K562 (cell line): ENCODE measurements around the gene CDC42SE2. TPM values are rescaled to one million over a fixed set of nuclear protein-coding genes. Genes with fewer than 3 reads are reported as not detected.
A peak's percentile ranks its signal among the peaks of the same experiment; 100 is the strongest.

Experiments used
- BACH1 ChIP-seq: fragments of 200-800 bp; sonication (Bioruptor generic); IDR thresholded peaks from 2 replicates; pipeline ENCODE4 v1.6.1; 2016; ENCODE audit warnings: missing genetic modification characterization, missing compliant biosample characterization
- CTCF ChIP-seq, 3 experiments: IDR thresholded peaks in 2 of 3; conservative IDR thresholded peaks in 1 of 3; 2 replicates each; pipeline ENCODE4 v1.5.1; 2011 to 2012; ENCODE audit warnings: low read length in 3 of 3, mild to moderate bottlenecking in 3 of 3, control low read depth in 2 of 3, improper control_type of control experiment in 1 of 3, inconsistent platforms in 1 of 3, low read depth in 1 of 3, mixed read lengths in 1 of 3, moderate library complexity in 1 of 3; ENCODE audit not compliant: insufficient read depth in 2 of 3
- DDX20 ChIP-seq: fragments of 450-650 bp; IDR thresholded peaks from 2 replicates; pipeline ENCODE4 v1.6.1; 2016; ENCODE audit warnings: missing genetic modification characterization, low read depth, mild to moderate bottlenecking, missing compliant biosample characterization, moderate library complexity
- ETV1 ChIP-seq: fragments of 450-650 bp; conservative IDR thresholded peaks from 2 replicates; pipeline ENCODE4 v1.6.1; 2016; ENCODE audit warnings: missing genetic modification characterization, control low read depth, low read depth, missing compliant biosample characterization
- HBP1 ChIP-seq: fragments of 450-650 bp; formaldehyde crosslinking; IDR thresholded peaks from 2 replicates; pipeline ENCODE4 v1.4.0; 2022; ENCODE audit warnings: missing genetic modification characterization
- HDAC1 ChIP-seq, 2 experiments: fragments of 450-650 bp; IDR thresholded peaks; 2 replicates each; pipeline ENCODE4 v1.6.1; 2016 to 2017; ENCODE audit warnings: inconsistent platforms in 1 of 2, mild to moderate bottlenecking in 1 of 2, moderate library complexity in 1 of 2
- KHSRP ChIP-seq: fragments of 450-650 bp; IDR thresholded peaks from 2 replicates; pipeline ENCODE4 v1.6.1; 2017
- LCOR ChIP-seq: sonication (generic); formaldehyde crosslinking; IDR thresholded peaks from 2 replicates; pipeline ENCODE4 v1.8.0; 2022; ENCODE audit warnings: mild to moderate bottlenecking, missing genetic modification reagents
- NBN ChIP-seq: fragments of 450-650 bp; IDR thresholded peaks from 2 replicates; pipeline ENCODE4 v1.6.1; 2016; ENCODE audit warnings: low read depth, mild to moderate bottlenecking
- NONO ChIP-seq, 2 experiments: fragments of 200-400 bp in 1 of 2; fragments of 450-650 bp in 1 of 2; formaldehyde crosslinking in 1 of 2; IDR thresholded peaks; 2 replicates each; pipeline ENCODE4 v1.6.1; 2017; ENCODE audit warnings: low read depth in 2 of 2, mild to moderate bottlenecking in 2 of 2, moderate library complexity in 2 of 2, low read length in 1 of 2
- PCBP1 ChIP-seq: fragments of 200-400 bp; formaldehyde crosslinking; IDR thresholded peaks from 2 replicates; pipeline ENCODE4 v1.6.1; 2018; ENCODE audit warnings: mild to moderate bottlenecking, low read depth, low read length; ENCODE audit not compliant: poor library complexity, severe bottlenecking
- SRSF9 ChIP-seq: fragments of 200-400 bp; formaldehyde crosslinking; IDR thresholded peaks from 2 replicates; pipeline ENCODE4 v1.6.1; 2017; ENCODE audit warnings: low read depth, low read length, borderline replicate concordance
- ZNF121 ChIP-seq: sonication (generic); formaldehyde crosslinking; conservative IDR thresholded peaks from 2 replicates; pipeline ENCODE4 v1.8.0; 2022; ENCODE audit warnings: missing genetic modification reagents
- ZNF324 ChIP-seq: fragments of 250-450 bp; sonication (Bioruptor Pico); IDR thresholded peaks from 2 replicates; pipeline ENCODE4 v1.4.0; 2020; ENCODE audit warnings: mild to moderate bottlenecking
- ZNF668 ChIP-seq: fragments of 250-450 bp; sonication (Bioruptor Pico); IDR thresholded peaks from 2 replicates; pipeline ENCODE4 v1.8.0; 2022; ENCODE audit warnings: mild to moderate bottlenecking, inconsistent platforms
- polyA plus RNA-seq, 8 experiments: library from polyadenylated mRNA; depleted of rRNA in 4 of 8; stranded (reverse) in 5 of 8; unstranded in 3 of 8; fragments of >200 nt; fragmentation: Nextera tagmentation in 2 of 8; fragmentation: Illumina TruSeq in 1 of 8; extraction: Ambion mirVana in 2 of 8; extraction: Trizol in 1 of 8; gene quantifications; 2 replicates each; pipeline versions ENCODE4 v1.2.1 to v1.2.3, GENCODE V29; 2011 to 2014; ENCODE audit warnings: inconsistent platforms in 1 of 8, missing spikeins in 1 of 8
- total RNA-seq, 7 experiments: library from RNA; depleted of rRNA in 6 of 7; stranded (reverse); fragments of >200 nt in 6 of 7; fragmentation: Illumina TruSeq in 2 of 7; extraction: Trizol in 2 of 7; gene quantifications; 2 replicates each; pipeline versions ENCODE4 v1.2.1 to v1.2.3, GENCODE V29; 2011 to 2021; ENCODE audit warnings: low replicate concordance in 1 of 7
- TF ChIP-seq, protein P1 (sequence below): IDR thresholded peaks from 3 replicates; pipeline ENCODE4 v1.6.1; 2011; ENCODE audit warnings: borderline replicate concordance, mild to moderate bottlenecking; ENCODE audit not compliant: insufficient read length, insufficient read depth
- TF ChIP-seq, protein P2 (sequence below): fragments of 200-800 bp; sonication (Bioruptor generic); IDR thresholded peaks from 2 replicates; pipeline ENCODE4 v1.6.1; 2017; ENCODE audit warnings: missing genetic modification characterization, missing compliant biosample characterization

The CDC42SE2 gene
- total and polyA plus RNA-seq, 9 of the 15 experiments (the other 6 are each of a cell fraction or from before 2014, with no cell fraction given): 24.8 to 44.3 (median 32.7) TPM

DNA sequence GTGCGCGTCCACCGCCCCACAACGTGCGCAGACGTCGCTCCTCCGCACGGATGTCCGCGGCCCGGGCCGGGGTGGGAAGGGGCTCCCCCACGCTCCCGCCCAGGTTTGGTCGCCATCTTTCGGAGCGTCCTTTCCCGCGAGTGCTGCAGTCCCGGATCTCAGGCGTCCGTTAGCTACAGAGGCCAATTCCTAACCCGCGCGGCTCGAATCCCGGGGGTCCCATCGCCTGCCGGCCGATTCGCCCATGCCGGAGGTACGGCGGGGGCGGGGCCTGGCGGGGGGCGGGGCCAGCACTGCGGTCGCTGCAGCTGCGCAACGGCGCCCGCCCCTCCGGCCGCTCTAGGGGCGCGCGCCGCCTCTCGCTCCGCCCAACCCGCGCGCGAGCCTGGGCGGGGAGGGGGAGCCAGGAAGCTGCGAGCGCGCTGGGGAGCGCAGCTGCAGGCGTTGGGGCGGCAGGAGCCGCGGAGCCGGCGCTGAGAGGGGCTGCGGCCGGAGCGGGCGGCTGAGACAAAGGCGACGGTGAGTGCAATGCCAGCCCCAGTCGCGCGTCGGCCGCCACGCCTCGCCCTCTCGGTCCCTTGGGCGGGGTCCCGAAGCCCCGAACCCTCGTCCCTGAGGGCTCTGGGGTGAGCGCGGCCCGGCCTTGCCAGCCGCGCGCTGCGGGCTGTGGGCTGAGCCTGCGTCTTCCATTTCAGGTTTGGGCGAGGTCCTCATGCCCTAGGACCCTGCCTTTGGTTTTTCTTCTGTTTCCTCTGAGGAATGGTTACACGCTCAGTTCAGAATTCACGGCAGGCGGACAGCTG is at the start of gene CDC42SE2 (continued):
- no peak for TF ChIP-seq ZNF324 (CRISPR knock-in tag)
- TF ChIP-seq LCOR (CRISPR knock-in tag): no peak
- TF ChIP-seq, protein P1, sequence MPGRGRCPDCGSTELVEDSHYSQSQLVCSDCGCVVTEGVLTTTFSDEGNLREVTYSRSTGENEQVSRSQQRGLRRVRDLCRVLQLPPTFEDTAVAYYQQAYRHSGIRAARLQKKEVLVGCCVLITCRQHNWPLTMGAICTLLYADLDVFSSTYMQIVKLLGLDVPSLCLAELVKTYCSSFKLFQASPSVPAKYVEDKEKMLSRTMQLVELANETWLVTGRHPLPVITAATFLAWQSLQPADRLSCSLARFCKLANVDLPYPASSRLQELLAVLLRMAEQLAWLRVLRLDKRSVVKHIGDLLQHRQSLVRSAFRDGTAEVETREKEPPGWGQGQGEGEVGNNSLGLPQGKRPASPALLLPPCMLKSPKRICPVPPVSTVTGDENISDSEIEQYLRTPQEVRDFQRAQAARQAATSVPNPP: no peak
- TF ChIP-seq HBP1: no peak
- no peak for TF ChIP-seq KHSRP
- TF ChIP-seq NBN: no peak
- TF ChIP-seq DDX20 (tag): no peak
- no peak for TF ChIP-seq PCBP1
- TF ChIP-seq ZNF668 (CRISPR knock-in tag): no peak
- TF ChIP-seq BACH1: no peak
- TF ChIP-seq, protein P2, sequence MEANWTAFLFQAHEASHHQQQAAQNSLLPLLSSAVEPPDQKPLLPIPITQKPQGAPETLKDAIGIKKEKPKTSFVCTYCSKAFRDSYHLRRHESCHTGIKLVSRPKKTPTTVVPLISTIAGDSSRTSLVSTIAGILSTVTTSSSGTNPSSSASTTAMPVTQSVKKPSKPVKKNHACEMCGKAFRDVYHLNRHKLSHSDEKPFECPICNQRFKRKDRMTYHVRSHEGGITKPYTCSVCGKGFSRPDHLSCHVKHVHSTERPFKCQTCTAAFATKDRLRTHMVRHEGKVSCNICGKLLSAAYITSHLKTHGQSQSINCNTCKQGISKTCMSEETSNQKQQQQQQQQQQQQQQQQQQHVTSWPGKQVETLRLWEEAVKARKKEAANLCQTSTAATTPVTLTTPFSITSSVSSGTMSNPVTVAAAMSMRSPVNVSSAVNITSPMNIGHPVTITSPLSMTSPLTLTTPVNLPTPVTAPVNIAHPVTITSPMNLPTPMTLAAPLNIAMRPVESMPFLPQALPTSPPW (CRISPR knock-in tag): peak; percentile 89
- peak in 1 of 2 experiments; percentile 15; a peak in 1 of 4 replicates for TF ChIP-seq HDAC1 (IDR thresholded peaks at IDR 0.05)
- TF ChIP-seq ETV1 (tag): no peak
- TF ChIP-seq ZNF121: no peak
- no peak for TF ChIP-seq SRSF9
- TF ChIP-seq NONO (IDR thresholded peaks at IDR 0.05; ENCODE audit: low read depth in 2 of 2, low read length in 1 of 2): peak; percentile 66 to 74; a peak in 2 of 4 replicates
- TF ChIP-seq CTCF (IDR thresholded peaks at IDR 0.05 in 2 of 3, conservative IDR thresholded peaks at IDR 0.05 in 1 of 3; ENCODE audit: insufficient read depth in 2 of 3, low read depth in 1 of 3, low read length in 3 of 3): no peak
